ENCODE data around the gene ZDHHC17.
A peak's percentile ranks its signal among the peaks of the same experiment; 100 is the strongest.
"Not testable (repeated sequence)": the region's sequence is repeated elsewhere in the genome, so short reads cannot be mapped to it uniquely, and the experiment has no call there.

Gene ZDHHC17, protein sequence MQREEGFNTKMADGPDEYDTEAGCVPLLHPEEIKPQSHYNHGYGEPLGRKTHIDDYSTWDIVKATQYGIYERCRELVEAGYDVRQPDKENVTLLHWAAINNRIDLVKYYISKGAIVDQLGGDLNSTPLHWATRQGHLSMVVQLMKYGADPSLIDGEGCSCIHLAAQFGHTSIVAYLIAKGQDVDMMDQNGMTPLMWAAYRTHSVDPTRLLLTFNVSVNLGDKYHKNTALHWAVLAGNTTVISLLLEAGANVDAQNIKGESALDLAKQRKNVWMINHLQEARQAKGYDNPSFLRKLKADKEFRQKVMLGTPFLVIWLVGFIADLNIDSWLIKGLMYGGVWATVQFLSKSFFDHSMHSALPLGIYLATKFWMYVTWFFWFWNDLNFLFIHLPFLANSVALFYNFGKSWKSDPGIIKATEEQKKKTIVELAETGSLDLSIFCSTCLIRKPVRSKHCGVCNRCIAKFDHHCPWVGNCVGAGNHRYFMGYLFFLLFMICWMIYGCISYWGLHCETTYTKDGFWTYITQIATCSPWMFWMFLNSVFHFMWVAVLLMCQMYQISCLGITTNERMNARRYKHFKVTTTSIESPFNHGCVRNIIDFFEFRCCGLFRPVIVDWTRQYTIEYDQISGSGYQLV

DNA sequence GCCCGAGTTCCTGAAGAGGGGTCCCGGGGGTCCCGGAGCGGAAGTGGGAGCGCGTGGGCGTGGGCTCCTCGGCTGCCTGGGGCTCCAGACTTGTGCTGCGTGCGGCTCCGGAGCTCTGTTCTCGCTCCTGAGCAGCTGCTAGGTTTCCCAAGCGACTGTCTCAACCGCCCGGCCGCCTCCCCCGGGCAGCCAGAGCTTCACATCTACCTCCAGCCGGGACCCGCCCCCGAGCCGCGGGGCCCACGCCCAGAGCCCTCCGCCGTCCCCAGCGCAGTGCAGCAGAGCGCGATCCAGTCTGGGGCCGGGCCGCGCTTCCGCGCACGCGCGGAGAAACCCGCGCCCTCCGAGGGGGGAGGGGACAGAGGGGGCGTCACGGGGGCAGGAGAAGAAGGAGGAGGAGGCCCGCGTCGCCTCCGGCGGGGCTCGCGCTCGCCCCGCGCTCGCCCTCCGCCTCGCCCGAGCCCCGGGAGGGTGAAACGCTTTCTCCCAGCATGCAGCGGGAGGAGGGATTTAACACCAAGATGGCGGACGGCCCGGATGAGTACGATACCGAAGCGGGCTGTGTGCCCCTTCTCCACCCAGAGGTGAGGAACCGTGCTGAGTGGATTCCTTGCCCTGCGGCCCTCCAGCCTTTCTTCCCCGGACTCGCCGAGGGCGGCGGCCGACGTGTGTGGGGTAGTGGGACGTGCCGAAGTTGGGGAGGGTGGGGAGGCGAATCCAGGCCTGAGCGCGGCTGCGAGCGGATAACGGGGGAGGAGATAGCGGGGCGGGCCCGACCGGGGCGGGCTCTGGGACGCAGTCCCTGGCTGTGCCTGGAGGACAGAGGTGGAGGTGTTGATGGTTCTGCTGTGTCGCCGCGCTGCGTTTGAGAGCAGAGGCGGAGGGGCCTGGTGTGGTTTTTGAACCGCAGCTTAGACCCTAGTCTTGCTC is at the start of gene ZDHHC17:
Gene ZDHHC17 (plus strand): TSS at position 370 of the 930 bp plus-strand sequence. CDS start 122 bp downstream, at position 492.
- peak; percentile 95 for DNase-seq

DNA sequence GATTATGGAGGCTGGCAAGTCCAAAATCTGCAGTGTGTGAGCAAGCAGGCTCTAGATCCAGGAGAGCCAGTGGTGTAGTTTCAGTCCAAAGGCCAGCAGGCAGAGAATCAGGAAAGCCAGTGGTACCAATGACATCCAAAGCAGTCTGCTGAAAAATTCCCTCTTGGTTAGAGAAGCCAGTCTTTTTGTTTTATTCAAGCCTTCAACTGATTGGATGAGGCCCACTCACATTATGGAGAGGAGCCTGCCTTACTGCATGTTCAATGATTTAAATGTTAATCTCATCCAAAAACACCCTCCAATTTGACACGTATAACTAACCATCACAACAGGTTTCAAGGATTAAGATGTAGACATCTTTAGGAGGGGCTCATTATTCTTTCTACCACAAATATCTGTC is 49.5 kb upstream of the ZDHHC17 start:
- DNase-seq = no peak

DNA sequence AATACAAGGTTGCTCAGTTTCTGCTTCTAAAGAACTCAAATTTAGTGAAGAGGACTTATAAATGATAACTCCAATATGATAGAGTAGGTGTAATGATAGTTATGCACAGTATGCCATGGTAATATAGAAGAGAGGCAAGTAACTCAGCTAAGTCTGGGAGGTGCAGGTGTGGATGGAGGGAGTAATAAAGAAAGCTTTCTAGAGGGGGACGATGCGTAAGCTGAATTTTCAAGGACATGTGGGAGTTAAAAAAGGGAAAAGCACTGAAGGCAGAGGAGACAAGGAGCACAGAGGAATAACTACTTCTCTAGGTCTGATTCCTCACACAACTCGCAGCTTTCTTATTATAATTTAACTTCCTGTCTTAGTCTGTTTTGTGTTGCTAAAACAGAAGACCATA is 49.1 kb upstream of the ZDHHC17 start:
- no peak for DNase-seq

DNA sequence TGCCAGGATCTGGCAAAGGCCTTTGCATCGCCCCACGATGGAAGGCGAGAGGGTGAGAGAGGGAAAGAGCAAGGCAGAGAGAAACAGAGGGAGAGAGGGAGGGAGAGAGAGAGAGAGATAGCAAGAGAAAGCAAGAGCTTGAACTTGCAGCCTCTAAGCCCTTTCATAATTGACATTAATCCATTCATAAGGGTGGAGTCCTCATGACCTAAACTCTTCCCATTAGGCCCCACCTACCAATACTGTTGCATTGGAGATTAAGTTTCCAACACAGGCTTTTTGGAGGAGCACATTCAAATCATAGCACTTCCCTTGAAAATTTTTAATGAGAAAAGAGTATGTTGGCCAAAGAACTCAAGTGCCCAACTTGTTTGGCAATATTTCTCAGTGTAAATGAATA is 48.6 kb upstream of the ZDHHC17 start:
- DNase-seq = no peak

DNA sequence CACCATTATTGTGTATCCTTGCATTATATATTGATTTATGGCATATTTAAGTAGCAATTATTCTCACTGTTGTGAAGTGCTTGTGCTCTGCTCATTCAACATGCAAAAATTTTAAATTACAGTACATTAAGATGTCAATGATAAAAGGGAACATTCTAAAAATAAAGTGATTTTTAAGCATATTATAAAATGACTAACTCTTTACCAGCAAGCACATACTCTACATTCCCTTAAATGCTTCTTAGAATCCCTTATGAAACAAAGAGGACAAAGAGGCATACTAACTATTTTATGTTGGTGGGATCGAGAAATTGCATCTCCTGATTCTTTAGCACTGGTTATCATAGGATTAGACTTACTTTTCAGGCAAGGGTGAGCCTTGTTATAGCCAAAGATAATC is 46.6 kb upstream of the ZDHHC17 start:
- DNase-seq = no peak

DNA sequence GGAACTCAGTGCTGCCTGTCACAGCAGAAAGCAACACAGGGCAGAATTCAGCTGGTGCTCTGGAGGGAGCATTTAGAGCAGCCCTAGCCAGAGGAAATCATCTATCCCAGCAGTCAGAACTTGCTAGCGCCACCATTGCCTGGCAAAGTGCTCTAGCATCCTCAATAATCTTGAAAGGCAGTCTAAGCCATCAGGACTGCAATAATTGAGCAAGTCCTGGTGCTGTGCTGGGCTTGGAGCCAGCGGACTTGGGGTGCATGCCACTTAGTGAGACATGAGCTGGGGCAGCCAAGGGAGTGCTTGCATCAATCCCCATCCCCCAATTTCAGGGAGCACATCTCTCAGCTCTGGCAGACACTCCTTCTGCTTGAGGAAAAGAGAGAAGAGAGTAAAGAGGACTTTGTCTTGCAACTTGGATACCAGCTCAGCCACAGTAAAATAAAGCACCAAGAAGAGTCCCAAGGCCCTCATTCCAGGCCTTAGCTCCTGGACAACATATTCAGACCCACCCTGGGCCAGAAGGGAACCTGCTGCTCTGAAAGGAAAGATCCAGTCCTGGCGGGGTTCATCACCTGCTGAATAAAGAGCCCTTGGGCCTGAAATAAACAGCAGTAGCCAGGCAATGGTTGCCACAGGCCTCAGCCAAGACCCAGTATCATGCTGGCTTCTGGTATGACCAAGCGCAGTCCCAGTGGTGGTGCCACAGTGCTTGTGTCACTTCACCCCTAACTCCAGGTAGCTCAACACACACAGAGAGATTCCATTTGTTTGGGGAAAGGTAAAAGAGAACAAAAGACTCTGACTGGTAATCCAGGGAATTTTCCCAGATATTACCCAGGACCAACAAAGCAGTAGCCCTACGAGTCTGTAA is 44.5 kb upstream of the ZDHHC17 start:
- DNase-seq = no peak

DNA sequence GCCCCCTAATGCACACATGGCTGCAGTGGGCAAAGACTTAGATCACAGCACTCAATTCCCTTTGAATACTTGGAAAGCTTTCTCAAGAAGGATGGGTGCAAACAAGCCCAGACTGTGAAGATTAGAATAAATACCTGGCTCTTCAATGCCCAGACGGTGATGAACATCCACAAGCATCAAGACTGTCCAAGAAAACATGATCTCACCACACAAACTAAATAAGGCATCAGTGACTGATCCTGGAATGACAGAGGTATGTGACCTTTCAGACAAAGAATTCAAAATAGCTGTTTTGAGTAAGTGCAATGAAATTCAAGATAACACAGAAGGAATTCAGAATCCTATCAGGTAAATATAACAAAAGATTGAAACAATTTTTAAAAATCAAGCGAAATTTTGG is 43.8 kb upstream of the ZDHHC17 start:
- DNase-seq = no peak

DNA sequence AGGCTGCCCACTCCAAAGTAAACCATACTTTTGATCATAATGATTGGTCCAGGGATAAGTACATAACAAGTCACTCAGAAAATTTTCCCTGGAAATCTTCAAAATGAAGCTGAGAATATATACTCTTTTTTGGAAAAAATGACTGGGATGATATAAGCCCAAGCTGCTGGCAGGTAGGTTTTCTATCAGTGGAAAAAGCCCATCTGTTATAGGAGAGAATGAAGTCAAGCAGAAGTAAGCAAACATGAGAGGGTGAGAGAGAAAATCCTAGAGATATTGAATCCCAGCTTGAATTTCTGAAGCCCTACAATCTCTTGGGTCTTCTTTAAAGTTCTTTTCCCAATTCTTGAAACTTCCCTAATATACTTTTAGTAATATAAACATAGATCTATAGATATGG is 37.3 kb upstream of the ZDHHC17 start:
- no peak for DNase-seq

DNA sequence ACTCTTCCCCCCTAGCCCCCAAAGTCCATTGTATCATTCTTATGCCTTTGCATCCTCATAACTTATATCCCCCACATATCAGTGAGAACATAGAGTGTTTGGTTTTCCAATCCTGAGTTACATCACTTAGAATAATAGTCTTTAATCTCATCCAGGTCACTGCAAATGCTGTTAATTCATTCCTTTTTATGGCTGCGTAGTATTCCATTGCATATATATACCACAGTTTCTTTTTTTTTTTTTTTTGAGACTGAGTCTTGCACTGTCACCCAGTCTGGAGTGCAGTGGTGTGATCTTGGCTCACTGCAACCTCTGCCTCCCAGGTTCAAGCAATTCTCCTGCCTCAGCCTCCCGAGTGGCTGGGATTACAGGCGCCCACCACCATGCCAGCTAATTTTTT is 31.7 kb upstream of the ZDHHC17 start:
- DNase-seq = not testable (repeated sequence)

DNA sequence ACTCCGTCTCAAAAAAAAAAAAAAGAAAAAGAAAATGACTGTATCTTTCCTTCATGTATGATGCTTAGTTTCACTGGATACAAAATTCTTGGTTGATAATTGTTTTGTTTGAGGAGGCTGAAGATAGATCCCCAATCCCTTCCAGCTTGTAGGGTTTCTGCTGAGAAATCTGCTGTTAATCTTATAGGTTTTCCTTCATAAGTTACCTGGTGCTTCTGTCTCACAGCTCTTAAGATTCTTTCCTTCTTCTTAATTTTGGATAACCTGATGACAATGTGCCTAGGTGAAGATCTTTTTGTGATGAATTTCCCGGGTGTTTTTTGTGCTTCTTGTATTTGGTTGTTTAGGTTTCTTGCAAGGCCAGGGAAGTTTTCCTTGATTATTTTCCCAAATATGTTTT is 26.2 kb upstream of the ZDHHC17 start:
- not testable (repeated sequence) for DNase-seq

DNA sequence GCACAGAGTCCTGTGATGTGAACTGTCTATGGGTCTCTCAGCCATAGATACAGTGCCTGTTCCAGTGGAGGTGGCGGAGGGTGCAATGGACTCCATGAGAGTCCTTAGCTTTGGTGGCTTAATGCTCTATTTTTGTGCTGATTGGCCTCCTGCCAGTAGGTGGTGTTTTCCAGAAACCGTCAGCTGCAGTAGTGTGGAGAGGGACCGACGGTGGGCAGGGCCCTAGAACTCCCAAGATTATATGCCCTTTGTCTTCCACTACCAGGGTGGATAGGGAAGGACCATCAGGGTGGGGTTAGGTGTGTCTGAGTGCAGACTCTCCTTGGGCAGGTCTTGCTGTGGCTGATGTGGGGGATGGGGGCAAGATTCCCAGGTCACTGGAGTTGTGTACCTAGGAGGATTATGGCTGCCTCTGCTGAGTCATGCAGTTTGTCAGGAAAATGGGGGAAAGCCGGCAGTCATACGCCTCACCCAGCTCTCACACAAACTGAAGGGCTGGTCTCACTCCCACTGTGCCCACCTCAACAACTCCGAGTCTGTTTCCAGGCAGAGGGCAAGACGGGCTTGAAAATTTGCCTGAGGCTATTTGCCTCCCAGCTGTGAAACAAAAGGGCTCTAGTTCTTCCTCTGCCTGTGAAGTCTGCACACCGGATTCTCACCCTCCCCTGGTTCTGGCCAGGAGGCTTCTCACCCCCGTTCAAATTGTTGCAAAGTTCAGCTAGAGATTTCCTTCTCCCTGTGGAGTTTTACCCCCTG is 24.9 kb upstream of the ZDHHC17 start:
- DNase-seq = no peak

DNA sequence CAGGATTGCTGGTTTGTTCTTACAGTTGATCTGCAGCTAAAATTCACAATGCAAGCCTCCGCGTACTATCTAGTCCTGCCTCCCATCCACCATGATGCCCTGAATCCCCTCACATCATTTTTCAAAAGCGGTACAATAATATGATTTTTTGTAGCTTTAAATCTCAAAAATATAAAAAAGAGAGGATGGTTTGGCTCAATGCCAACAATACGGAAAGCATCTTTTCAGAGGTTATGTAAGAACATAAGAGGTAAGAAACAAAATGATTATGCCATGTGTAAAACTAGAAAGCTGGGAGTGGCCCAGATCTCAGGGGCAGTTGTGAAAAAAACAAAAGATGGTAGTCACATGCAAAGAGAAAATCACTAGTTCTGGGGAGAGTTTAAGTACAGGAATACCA is 24.0 kb upstream of the ZDHHC17 start:
- no peak for DNase-seq

DNA sequence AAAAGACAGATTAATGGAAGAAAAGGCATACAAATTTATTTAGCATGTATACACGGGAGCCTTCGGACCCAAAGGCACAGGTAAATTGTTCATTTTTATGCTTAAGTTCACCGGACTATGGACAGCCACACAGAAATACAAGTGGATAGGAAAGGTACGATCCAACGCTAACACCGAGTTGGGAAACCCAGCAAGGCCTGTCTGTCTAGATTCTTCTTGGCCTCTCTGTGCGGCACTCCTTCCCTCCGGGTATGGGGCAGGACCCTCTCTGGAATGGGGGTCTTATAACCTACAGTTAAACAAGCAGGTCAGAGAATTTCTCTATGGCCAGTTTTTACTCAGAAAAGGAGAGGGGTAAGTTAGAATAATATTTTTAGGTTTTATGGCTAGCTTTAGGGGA is 23.4 kb upstream of the ZDHHC17 start:
- no peak for DNase-seq

DNA sequence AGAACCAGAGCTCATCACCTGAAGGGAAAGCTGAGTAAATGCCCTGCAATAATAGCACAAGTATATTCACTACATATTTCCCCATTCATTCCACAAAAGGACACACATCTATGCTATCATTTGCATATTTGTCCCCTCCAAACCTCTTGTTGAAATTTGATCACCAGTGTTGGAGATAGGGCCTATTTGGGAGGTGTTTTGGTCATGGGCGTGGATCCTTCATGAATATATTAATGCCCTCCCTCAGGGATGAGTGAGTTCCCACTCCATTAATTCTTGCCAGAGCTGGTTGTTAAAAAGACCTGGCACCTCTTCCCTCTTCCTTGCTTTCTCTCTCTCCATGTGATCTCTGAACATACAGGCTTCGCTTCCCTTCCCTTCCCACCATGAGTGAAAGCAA is 18.6 kb upstream of the ZDHHC17 start:
- no peak for DNase-seq

DNA sequence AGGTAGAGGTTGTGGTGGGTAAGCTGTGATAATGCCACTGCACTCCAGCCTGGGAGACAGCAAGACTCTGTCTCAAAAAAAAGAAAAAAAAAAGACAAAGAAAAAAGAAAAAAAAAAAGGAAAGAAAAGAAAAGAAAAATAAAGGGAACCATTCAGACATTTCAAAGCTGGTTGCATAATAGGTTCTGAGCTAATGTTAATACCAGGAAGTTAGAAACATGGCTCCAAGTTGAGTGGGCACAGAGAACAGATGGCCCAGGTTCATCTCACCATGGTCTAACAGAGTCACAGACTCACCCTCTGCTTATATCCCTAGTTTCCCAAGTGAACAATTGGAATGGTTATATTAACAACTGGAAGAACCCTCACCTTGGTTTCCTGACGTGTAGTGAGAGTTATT is 17.4 kb upstream of the ZDHHC17 start:
- no peak for DNase-seq

DNA sequence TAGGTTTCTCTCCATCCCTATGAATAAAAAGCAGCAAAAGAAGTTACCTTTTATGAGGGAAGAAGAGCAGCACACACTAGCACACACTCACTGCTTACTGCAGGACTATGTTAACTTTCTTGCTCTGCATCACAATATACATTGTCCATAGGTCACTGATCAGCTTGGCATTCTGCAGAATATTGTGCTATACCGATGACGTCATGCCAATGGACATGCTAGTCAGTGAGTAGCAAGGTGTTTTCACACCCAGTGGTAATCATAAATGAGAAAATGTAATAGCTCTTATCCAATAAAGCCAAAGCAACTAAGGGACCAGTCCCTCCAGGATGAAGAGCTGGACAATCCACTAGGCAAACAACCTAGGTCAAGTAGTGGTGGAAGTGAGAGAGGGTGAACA is 16.7 kb upstream of the ZDHHC17 start:
- no peak for DNase-seq

DNA sequence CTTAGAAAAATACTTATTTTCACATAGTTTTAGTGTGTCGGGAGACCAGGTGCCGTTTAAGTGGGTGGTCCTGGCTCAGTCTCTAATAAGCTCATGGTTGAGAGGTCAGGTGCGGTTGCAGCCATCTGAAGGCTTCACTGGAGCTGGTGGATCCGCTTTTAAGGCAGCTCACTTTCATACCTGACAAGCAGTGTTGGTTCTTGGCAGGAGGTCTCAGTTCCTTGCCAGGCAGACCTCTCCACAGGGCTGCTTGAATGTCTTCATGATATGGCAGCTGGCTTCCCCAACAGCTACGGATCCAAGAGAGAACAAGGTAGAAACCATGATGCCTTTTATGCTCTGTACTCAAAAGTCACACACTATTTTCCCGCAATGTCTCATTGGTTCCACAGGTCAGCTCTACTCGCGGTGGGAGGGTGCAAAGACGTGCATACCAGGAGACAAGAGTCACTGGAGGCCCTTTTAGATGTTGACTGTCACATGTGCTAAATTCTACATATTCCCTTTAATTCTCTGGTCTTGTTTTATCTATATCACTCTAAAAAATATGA is 8.0 kb upstream of the ZDHHC17 start:
- DNase-seq = no peak

DNA sequence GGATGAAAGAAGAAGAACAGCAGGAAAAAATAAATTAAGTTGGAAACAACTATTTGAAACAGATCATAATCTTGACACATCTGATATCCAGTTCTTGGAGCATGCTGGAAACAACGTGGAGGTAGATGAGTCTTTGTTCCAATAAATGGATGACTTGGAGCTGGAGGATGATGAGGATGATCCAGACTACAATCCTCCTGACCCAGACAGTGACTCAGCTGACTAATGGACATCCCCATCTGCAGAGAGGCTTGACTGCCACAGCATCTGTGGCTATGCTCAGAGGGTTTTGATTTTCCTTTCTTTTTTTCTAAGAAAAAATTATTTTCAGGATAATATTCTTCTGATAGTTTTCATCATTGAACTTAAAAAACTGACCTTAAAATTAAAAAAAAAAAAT is 6.2 kb upstream of the ZDHHC17 start:
- no peak for DNase-seq

DNA sequence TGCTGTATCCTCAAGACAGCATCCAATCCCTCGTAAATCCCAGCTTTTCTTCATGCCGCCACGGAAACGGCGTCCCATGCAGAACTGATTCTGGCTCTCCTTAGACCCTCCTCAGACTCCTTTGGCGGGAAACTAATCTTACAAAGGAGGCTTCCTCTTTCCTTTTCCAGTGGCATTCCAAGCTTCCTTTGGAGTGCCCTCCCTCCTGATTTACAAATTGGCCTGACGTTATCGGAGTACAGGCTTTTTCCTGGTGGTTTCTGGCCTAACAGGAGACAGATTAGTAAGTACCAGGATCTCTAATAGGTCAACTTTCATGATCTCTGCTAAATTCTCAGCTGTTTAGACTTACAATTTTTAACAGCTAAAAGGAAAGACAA is 1.3 kb upstream of the ZDHHC17 start:
- DNase-seq = no peak

DNA sequence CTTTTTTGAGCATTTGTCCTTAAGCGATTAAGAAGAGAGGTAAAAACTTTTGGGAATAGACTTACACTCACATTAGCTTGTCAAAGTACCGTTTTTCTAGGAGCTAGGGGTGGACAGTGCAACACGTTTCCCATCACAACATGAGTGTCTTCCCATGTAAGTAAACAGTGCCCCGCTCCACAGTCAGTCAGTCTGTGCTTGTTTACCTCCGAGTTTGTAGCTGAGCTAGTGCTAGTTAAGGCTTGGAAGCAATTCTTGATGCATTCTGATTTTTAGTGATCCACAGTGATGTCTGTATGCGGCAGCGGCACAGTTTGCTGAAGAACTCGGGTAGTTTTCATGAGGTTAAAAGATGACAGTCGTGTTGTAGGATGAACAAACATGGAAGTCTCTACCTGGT is 941 bp downstream of the ZDHHC17 start:
- DNase-seq = no peak

DNA sequence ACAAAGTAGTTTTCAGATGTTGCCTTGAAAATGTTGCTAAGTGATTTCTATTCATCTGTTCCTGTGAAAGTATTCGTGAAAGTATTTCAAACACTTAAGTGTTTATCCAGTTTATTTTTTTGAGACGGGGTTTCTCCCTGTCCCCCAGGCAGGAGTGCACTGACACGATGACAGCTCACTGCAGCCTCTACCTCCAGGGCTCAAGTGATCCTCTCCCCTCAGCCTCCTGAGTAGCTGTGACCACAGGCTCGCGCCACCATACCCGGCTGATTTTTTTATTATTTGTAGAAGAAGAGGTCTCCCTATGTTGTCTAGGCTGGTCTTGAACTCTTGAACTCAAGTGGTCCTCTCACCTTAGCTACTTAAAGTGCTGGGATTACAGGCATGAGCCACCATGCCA is 1.7 kb downstream of the ZDHHC17 start:
- no peak for DNase-seq

DNA sequence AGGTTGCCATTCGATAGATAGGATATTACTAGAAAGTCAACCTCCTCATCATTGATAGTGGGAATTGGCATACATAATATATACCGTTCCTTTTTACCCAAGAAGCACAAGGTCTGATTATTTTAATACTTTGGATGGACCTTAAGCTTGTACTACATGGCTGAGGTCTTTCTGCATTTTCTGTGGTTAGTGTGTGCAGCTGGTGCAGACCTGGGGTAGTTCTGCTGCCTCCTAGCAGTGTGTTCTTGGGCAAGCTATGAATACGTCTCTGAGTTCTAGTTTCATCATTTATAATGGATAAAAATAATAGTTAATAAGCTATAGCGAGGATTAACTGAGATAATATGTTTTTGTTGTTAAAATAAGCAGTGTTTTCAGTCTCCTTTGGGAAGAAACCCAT is 2.2 kb downstream of the ZDHHC17 start:
- no peak for DNase-seq

Measured in CD4-positive, alpha-beta T cell treated with Interleukin-4 for 1 hour (primary cell).